IMR-90 (cell line): ENCODE measurements around the gene OR6S1.

Experiments
- BHLHE40 ChIP-seq: fragments of 150-350 bp; IDR thresholded peaks from 2 replicates; pipeline ENCODE4 v1.6.1; 2016; ENCODE audit warnings: mild to moderate bottlenecking, low read depth, low read length
- CHD1 ChIP-seq: IDR thresholded peaks from 2 replicates; pipeline ENCODE4 v1.6.1; 2012; ENCODE audit warnings: low read depth, low read length, improper control_type of control experiment
- MXI1 ChIP-seq: IDR thresholded peaks from 2 replicates; pipeline ENCODE4 v1.6.1; 2012; ENCODE audit warnings: low read depth, mild to moderate bottlenecking, low read length, moderate library complexity, borderline replicate concordance
- RAD21 ChIP-seq: IDR thresholded peaks from 2 replicates; pipeline ENCODE4 v1.6.1; 2012; ENCODE audit warnings: low read length, improper control_type of control experiment
- RCOR1 ChIP-seq: IDR thresholded peaks from 2 replicates; pipeline ENCODE4 v1.6.1; 2012; ENCODE audit warnings: mild to moderate bottlenecking, low read length, improper control_type of control experiment; ENCODE audit not compliant: insufficient replicate concordance
- TF ChIP-seq, protein P1 (sequence below): conservative IDR thresholded peaks from 2 replicates; pipeline ENCODE4 v1.5.1; 2012; ENCODE audit warnings: mild to moderate bottlenecking, low read depth, low read length, improper control_type of control experiment

DNA sequence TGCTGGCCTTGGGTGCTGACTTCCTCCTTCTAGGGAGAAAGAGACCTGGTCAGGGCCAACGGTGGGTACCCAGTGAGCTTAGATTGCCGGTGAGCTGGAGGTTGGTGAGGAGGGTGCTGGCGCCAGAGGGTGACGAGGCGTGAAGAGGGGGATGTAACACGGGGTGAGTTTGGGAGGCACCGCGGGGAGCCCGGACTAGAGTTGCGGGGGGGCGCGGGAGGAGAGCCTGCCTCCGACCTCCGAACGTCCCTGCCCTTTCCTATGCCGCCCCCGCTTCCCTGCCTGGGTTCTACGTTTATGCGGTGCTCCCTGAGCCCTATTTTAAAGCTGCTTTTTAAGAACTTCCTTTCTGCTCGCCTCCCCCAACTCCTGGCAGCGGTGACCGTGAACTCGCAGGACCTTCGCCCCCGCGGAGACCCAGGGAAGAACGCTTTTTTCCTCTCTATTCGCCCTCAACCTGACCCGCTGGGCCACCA lies 18.6 kb downstream of the OR6S1 start:
- TF ChIP-seq, protein P1, sequence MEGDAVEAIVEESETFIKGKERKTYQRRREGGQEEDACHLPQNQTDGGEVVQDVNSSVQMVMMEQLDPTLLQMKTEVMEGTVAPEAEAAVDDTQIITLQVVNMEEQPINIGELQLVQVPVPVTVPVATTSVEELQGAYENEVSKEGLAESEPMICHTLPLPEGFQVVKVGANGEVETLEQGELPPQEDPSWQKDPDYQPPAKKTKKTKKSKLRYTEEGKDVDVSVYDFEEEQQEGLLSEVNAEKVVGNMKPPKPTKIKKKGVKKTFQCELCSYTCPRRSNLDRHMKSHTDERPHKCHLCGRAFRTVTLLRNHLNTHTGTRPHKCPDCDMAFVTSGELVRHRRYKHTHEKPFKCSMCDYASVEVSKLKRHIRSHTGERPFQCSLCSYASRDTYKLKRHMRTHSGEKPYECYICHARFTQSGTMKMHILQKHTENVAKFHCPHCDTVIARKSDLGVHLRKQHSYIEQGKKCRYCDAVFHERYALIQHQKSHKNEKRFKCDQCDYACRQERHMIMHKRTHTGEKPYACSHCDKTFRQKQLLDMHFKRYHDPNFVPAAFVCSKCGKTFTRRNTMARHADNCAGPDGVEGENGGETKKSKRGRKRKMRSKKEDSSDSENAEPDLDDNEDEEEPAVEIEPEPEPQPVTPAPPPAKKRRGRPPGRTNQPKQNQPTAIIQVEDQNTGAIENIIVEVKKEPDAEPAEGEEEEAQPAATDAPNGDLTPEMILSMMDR: no peak
- no peak for TF ChIP-seq MXI1
- TF ChIP-seq CHD1: no peak
- TF ChIP-seq RCOR1: no peak
- TF ChIP-seq BHLHE40: no peak
- TF ChIP-seq RAD21: no peak
